ENCODE measurements around the gene METRNL. TPM values are rescaled to one million over a fixed set of nuclear protein-coding genes. Genes with fewer than 3 reads are reported as not detected.
A peak's percentile ranks its signal among the peaks of the same experiment; 100 is the strongest.
"Not testable (repeated sequence)": the region's sequence is repeated elsewhere in the genome, so short reads cannot be mapped to it uniquely, and the experiment has no call there.

Gene METRNL, protein sequence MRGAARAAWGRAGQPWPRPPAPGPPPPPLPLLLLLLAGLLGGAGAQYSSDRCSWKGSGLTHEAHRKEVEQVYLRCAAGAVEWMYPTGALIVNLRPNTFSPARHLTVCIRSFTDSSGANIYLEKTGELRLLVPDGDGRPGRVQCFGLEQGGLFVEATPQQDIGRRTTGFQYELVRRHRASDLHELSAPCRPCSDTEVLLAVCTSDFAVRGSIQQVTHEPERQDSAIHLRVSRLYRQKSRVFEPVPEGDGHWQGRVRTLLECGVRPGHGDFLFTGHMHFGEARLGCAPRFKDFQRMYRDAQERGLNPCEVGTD
- total RNA-seq (37.7 TPM), polyA plus RNA-seq (118 TPM)

DNA sequence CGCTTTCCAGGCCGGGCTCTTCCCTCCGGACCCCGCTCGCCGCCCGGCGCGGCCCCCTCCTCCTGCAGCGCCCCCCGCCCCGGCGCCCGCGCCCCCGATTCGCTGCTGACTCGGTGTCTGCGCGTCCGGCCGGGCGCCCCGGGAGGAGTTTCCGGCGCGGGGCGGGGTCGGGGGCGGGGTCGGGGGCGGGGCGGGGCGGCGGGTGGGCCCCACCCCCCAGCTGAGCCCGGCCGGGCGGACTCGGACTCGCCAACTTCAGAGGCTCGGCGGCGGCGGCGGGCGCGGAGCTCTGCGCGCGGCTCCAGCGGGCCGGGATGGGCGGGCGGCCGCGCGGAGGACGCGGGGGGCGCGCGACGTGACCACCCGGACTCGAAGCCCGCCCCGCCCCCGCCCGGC is at the start of gene METRNL:
Gene METRNL, plus strand, starts transcription at position 258 of the 396 bp plus-strand sequence. CDS start 207 bp downstream, outside the sequence.
- Histone ChIP-seq H3K27ac (ENCODE audit: low read depth) (peak within 1 kb of the TSS; percentile 54), H3K36me3 (ENCODE audit: insufficient read depth) (no peaks in the 10 kb centered on the region), H3K4me3 (ENCODE audit: low read depth, low read length) (peak within 1 kb of the TSS; percentile 90), H3K4me1 (ENCODE audit: insufficient read depth) (peaks cover 2% of the 10 kb centered on the region)
- WGBS, result 1% methylated on average over 67 of the region's 69 CpGs
- DNase-seq (ENCODE audit: extremely low spot score), result no peak

DNA sequence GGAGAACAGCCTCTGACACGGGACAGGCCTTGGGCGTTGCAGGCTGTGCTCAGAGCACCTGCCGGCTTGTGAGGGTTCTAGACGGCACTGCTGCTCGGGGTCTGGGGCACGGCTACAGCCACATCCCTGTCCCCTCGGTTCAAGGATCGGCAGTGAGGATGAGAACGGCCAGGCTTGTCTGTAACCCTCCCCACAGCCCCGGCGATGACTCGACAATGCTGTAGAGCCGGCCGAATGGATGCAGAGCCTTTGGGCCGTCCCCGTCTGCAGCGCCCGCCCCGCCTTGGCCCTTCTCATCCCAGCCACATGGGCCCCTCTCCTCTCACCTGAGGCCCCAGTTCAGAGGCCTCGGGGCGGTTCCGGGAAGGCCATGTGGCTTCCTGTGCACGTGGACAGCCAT is 49.0 kb upstream of the METRNL start:
- Histone ChIP-seq H3K4me3 (ENCODE audit: low read depth, low read length) (no peak overlapping the region), H3K4me1 (ENCODE audit: insufficient read depth) (no peaks in the 10 kb centered on the region), H3K27ac (ENCODE audit: low read depth) (no peak overlapping the region), H3K36me3 (ENCODE audit: insufficient read depth) (peaks cover 2% of the 10 kb centered on the region)
- DNase-seq (ENCODE audit: extremely low spot score), result no peak
- WGBS, result 93% methylated on average over 23 of the region's 23 CpGs

- H3K4me1 ChIP-seq (ENCODE audit: insufficient read depth), result no peaks in the 10 kb centered on the region
- WGBS, result 93% methylated on average over 35 of the region's 35 CpGs
- no peak overlapping the region for H3K4me3 ChIP-seq (ENCODE audit: low read depth, low read length)
- DNase-seq (ENCODE audit: extremely low spot score), result no peak
- H3K27ac ChIP-seq (ENCODE audit: low read depth), result no peak overlapping the region
- H3K36me3 ChIP-seq (ENCODE audit: insufficient read depth), result peaks cover 2% of the 10 kb centered on the region
Observed at GRCh38 chr17:83031321-83031945, 48.0 kb upstream of the METRNL start.

GRCh38 chr17:83031946-83032451 is 47.4 kb upstream of the METRNL start:
- 89% methylated on average over 33 of the region's 33 CpGs for WGBS
- not testable (repeated sequence) for H3K27ac ChIP-seq (ENCODE audit: low read depth); H3K4me1 ChIP-seq (ENCODE audit: insufficient read depth); DNase-seq (ENCODE audit: extremely low spot score); H3K36me3 ChIP-seq (ENCODE audit: insufficient read depth); H3K4me3 ChIP-seq (ENCODE audit: low read depth, low read length)

DNA sequence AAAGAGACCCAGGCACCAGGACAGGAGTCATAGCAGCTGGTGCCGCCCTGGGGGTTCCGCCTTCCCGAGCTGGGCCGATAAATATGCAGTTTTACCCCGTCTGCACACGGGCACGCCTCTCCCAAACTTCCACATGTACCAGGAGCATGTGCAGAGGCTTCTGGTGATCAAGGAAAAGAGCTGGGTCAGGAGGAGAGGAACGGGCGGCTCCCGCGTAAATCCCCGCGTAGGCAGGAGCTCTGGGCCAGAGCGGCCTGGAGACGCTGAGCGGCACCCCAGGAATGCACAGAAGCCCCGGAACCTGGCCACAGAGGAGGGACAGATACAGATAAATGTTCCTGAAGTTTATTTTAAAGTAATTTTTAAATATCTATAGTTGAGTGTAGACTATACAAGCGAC is 46.6 kb upstream of the METRNL start:
- peaks cover 2% of the 10 kb centered on the region for H3K36me3 ChIP-seq (ENCODE audit: insufficient read depth)
- no peak overlapping the region for H3K4me3 ChIP-seq (ENCODE audit: low read depth, low read length)
- no peaks in the 10 kb centered on the region for H3K4me1 ChIP-seq (ENCODE audit: insufficient read depth)
- 95% methylated on average over 18 of the region's 18 CpGs for WGBS
- no peak overlapping the region for H3K27ac ChIP-seq (ENCODE audit: low read depth)
- DNase-seq (ENCODE audit: extremely low spot score), result no peak

GRCh38 chr17:83034525-83034924 is 44.9 kb upstream of the METRNL start:
- Histone ChIP-seq H3K27ac (ENCODE audit: low read depth) (no peak overlapping the region), H3K36me3 (ENCODE audit: insufficient read depth) (peaks cover 2% of the 10 kb centered on the region), H3K4me3 (ENCODE audit: low read depth, low read length) (no peak overlapping the region), H3K4me1 (ENCODE audit: insufficient read depth) (no peaks in the 10 kb centered on the region)
- no peak for DNase-seq (ENCODE audit: extremely low spot score)
- whole genome bisulfite sequencing, result 95% methylated on average over 14 of the region's 14 CpGs

GRCh38 chr17:83035722-83036121 is 43.7 kb upstream of the METRNL start:
- no peaks in the 10 kb centered on the region for H3K36me3 ChIP-seq (ENCODE audit: insufficient read depth)
- H3K27ac ChIP-seq (ENCODE audit: low read depth), result no peak overlapping the region
- no peak for DNase-seq (ENCODE audit: extremely low spot score)
- no peak overlapping the region for H3K4me3 ChIP-seq (ENCODE audit: low read depth, low read length)
- no peaks in the 10 kb centered on the region for H3K4me1 ChIP-seq (ENCODE audit: insufficient read depth)
- 84% methylated on average over 13 of the region's 13 CpGs for WGBS

DNA sequence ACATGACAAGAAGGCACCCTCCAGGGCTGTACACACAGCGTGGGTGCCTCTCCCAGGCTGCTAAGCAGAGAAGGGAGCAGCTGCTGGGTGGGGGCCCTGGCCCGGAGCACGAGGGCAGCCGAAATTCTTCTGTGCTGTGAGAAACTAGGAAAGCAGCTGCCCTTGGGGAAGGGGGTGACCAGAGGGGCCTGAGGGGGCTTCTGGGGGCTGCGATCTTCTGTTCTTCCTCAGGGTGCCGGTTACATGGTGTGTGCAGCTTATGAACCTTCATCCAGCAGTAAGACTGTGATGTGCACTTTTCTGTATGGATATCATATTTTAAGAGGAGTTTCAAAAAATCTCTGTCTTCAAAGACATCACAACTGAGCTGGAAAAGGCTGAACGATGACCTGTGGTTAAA is 43.2 kb upstream of the METRNL start:
- Histone ChIP-seq H3K27ac (ENCODE audit: low read depth) (no peak overlapping the region), H3K4me3 (ENCODE audit: low read depth, low read length) (no peak overlapping the region), H3K4me1 (ENCODE audit: insufficient read depth) (no peaks in the 10 kb centered on the region), H3K36me3 (ENCODE audit: insufficient read depth) (no peaks in the 10 kb centered on the region)
- no peak for DNase-seq (ENCODE audit: extremely low spot score)
- WGBS, result 97% methylated on average over 7 of the region's 7 CpGs

DNA sequence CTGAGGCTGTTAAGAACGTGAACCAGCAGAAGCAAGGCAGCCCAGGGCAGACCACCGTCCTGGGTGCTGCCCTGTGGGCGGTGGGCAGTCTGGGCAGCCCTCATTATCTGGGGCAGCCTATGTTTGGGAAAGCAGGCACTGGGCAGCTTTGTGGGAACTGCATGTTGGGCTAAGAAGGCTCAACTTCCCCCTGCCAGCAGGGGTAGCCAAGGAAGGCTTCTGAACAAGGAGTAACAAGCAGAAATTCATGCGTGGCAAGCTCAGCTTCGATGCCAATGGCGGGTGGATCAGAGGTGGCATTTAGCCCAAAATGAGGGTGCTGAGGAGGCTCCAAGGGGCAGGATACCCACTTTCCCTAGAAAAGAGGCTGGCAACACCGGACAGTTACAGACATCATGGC is 42.7 kb upstream of the METRNL start:
- DNase-seq (ENCODE audit: extremely low spot score), result no peak
- no peaks in the 10 kb centered on the region for H3K36me3 ChIP-seq (ENCODE audit: insufficient read depth)
- WGBS, result 90% methylated on average over 7 of the region's 7 CpGs
- H3K4me3 ChIP-seq (ENCODE audit: low read depth, low read length), result no peak overlapping the region
- no peaks in the 10 kb centered on the region for H3K4me1 ChIP-seq (ENCODE audit: insufficient read depth)
- no peak overlapping the region for H3K27ac ChIP-seq (ENCODE audit: low read depth)

DNA sequence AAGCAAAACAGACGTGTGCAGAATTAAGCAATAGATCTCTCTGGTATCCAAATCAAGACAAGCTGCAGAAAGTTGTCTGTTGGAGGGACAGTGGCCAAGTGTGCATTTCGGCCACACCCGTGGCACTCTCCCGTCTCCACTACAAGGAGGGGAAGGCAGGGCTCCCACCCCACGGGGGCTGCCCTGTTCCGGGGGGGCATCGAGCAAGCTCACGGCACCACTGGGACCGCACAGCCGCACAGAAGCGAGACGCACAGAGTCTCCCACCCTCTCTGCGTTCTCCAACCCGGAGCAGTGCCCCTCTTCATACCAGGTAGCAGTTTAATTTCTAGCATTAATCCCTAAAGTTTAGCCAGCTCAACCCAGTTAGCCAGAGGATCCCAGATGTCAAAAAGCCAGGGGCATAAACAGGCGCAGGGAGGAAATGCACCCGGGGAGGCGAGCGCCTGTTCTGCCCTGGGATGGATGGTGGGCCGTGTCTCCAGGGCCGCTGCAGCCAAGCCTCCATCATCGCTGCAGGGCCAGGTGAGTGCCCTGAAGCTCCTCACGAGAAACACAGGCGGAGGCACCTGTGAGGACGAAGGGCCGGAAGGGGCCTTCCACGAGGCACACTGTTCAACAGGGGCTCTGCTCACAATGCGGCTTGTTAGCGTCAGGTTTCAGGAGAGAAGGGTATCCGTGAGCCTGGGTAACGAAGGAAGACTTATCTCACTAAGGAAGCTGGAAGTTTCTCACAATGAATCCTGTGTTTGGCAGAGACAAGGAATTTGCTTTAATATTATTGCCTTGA is 42.1 kb upstream of the METRNL start:
- DNase-seq (ENCODE audit: extremely low spot score), result no peak
- Histone ChIP-seq H3K36me3 (ENCODE audit: insufficient read depth) (no peaks in the 10 kb centered on the region), H3K4me1 (ENCODE audit: insufficient read depth) (no peaks in the 10 kb centered on the region), H3K27ac (ENCODE audit: low read depth) (no peak overlapping the region), H3K4me3 (ENCODE audit: low read depth, low read length) (no peak overlapping the region)
- 88% methylated on average over 30 of the region's 30 CpGs for WGBS

- H3K27ac ChIP-seq (ENCODE audit: low read depth), result no peak overlapping the region
- 78% methylated on average over 9 of the region's 9 CpGs for WGBS
- H3K4me3 ChIP-seq (ENCODE audit: low read depth, low read length), result no peak overlapping the region
- no peak for DNase-seq (ENCODE audit: extremely low spot score)
- no peaks in the 10 kb centered on the region for H3K4me1 ChIP-seq (ENCODE audit: insufficient read depth)
- H3K36me3 ChIP-seq (ENCODE audit: insufficient read depth), result no peaks in the 10 kb centered on the region
Observed at GRCh38 chr17:83037874-83038165, 41.6 kb upstream of the METRNL start.

DNA sequence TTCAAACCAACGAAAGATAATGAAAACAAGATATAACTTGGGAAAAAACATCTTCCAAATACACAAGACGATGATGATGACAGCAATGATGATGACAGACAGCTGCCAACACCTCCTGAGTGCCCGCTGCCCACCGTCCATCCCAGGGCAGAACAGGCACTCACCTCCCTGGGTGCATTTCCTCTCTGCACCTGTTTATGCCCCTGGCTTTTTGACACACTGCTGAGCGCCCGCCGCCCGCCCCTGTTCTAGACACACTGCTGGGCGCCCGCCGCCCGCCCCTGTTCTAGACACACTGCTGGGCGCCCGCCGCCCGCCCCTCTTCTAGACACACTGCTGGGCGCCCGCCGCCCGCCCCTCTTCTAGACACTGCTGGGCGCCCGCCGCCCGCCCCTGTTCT is 40.4 kb upstream of the METRNL start:
- not testable (repeated sequence) for H3K27ac ChIP-seq (ENCODE audit: low read depth); DNase-seq (ENCODE audit: extremely low spot score); H3K36me3 ChIP-seq (ENCODE audit: insufficient read depth); H3K4me3 ChIP-seq (ENCODE audit: low read depth, low read length); H3K4me1 ChIP-seq (ENCODE audit: insufficient read depth)
- 95% methylated on average over 12 of the region's 24 CpGs for WGBS

DNA sequence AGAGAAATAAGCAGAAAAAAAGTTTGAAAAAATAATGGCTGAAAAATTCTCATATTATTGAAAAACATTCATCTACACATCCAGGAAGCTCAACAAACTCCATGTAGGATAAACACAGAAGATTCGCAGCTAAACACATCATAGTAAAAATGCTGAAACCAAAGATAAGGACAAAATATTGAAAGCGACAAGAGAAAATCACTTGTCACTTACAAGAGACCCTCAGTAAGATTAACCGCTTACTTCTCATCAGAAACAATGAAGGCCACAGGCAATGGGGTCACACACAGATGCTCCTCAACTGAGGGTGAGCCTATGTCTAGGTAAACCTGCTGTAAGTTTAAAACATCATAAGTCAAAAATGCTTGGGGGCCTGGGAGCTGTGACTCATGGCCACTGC is 38.1 kb upstream of the METRNL start:
- H3K4me1 ChIP-seq (ENCODE audit: insufficient read depth), result no peaks in the 10 kb centered on the region
- no peak for DNase-seq (ENCODE audit: extremely low spot score)
- no peak overlapping the region for H3K4me3 ChIP-seq (ENCODE audit: low read depth, low read length)
- 99% methylated on average over 3 of the region's 3 CpGs for WGBS
- no peaks in the 10 kb centered on the region for H3K36me3 ChIP-seq (ENCODE audit: insufficient read depth)
- no peak overlapping the region for H3K27ac ChIP-seq (ENCODE audit: low read depth)

Data from urinary bladder (tissue), 4 donors.